Liver (tissue), 9 donors: ENCODE data around the gene CDC42EP1. TPM values are rescaled to one million over a fixed set of nuclear protein-coding genes. Genes with fewer than 3 reads are reported as not detected.

ENCODE experiments used
- DNase-seq: peaks from one replicate; pipeline ENCODE4 v3.0.0-alpha.2; 2017; ENCODE audit warnings: low spot score
- H3K27ac ChIP-seq, 2 donors: one replicate each; pipeline ENCODE4 v1.7.0; 2013; ENCODE audit warnings: inconsistent platforms in 2 of 2, low read length in 2 of 2, control low read depth in 1 of 2, low read depth in 1 of 2, mild to moderate bottlenecking in 1 of 2
- H3K27me3 ChIP-seq, 4 donors: one replicate each; pipeline versions ENCODE4 v1.6.1 to v1.7.0; 2013; ENCODE audit warnings: low read length in 3 of 4, inconsistent platforms in 1 of 4, mild to moderate bottlenecking in 1 of 4, moderate library complexity in 1 of 4; ENCODE audit not compliant: control insufficient read depth in 4 of 4, insufficient read depth in 4 of 4
- H3K36me3 ChIP-seq, 4 donors: one replicate each; pipeline versions ENCODE4 v1.6.1 to v1.7.0; 2013; ENCODE audit warnings: low read length in 3 of 4, mild to moderate bottlenecking in 3 of 4, low read depth in 1 of 4, moderate library complexity in 1 of 4; ENCODE audit not compliant: control insufficient read depth in 4 of 4, insufficient read depth in 3 of 4
- H3K4me1 ChIP-seq, 4 donors: one replicate each; pipeline versions ENCODE4 v1.6.1 to v1.7.0; 2013; ENCODE audit warnings: low read length in 3 of 4, mild to moderate bottlenecking in 3 of 4, moderate library complexity in 1 of 4; ENCODE audit not compliant: control insufficient read depth in 4 of 4, insufficient read depth in 4 of 4
- H3K4me3 ChIP-seq, 3 donors: one replicate each; pipeline versions ENCODE4 v1.6.1 to v1.7.0; 2013; ENCODE audit warnings: low read length in 3 of 3, control low read depth in 1 of 3, low read depth in 1 of 3, mild to moderate bottlenecking in 1 of 3
- H3K9ac ChIP-seq, 2 donors: one replicate each; pipeline ENCODE4 v1.7.0; 2013; ENCODE audit warnings: low read length in 2 of 2, mild to moderate bottlenecking in 2 of 2, moderate library complexity in 2 of 2, control low read depth in 1 of 2, low read depth in 1 of 2
- H3K9me3 ChIP-seq, 4 donors: one replicate each; pipeline versions ENCODE4 v1.6.1 to v1.7.0; 2013; ENCODE audit warnings: low read length in 3 of 4; ENCODE audit not compliant: control insufficient read depth in 4 of 4
- ATF3 ChIP-seq: IDR thresholded peaks from 2 replicates; pipeline ENCODE4 v1.6.1; 2016; ENCODE audit warnings: antibody characterized with exemption
- CTCF ChIP-seq: fragments of 150-350 bp; IDR thresholded peaks from 2 replicates; pipeline ENCODE4 v1.5.1; 2017; ENCODE audit warnings: improper control_type of control experiment, low read depth, low read length; ENCODE audit not compliant: missing input control
- EGR1 ChIP-seq, 2 donors: IDR thresholded peaks; 2 replicates each; pipeline ENCODE4 v1.6.1; 2016 to 2018; ENCODE audit warnings: antibody characterized with exemption in 2 of 2, low read depth in 2 of 2
- FOXA1 ChIP-seq: IDR thresholded peaks from 2 replicates; pipeline ENCODE4 v1.6.1; 2016; ENCODE audit warnings: antibody characterized with exemption
- GABPA ChIP-seq, 2 donors: IDR thresholded peaks in 1 of 2; conservative IDR thresholded peaks in 1 of 2; 2 replicates each; pipeline ENCODE4 v1.6.1; 2016; ENCODE audit warnings: antibody characterized with exemption in 2 of 2, mild to moderate bottlenecking in 1 of 2, moderate library complexity in 1 of 2
- HNF4A ChIP-seq, 2 donors: conservative IDR thresholded peaks; 2 replicates each; pipeline ENCODE4 v1.6.1; 2016; ENCODE audit warnings: antibody characterized with exemption in 2 of 2, mild to moderate bottlenecking in 2 of 2
- HNF4G ChIP-seq: IDR thresholded peaks from 2 replicates; pipeline ENCODE4 v1.6.1; 2016; ENCODE audit warnings: antibody characterized with exemption
- JUND ChIP-seq, 2 donors: IDR thresholded peaks; 2 replicates each; pipeline ENCODE4 v1.6.1; 2016; ENCODE audit warnings: antibody characterized with exemption in 2 of 2
- MAX ChIP-seq: IDR thresholded peaks from 2 replicates; pipeline ENCODE4 v1.6.1; 2016; ENCODE audit warnings: antibody characterized with exemption
- RAD21 ChIP-seq, 2 donors: IDR thresholded peaks; 2 replicates each; pipeline ENCODE4 v1.6.1; 2016; ENCODE audit warnings: antibody characterized with exemption in 2 of 2, mild to moderate bottlenecking in 2 of 2
- REST ChIP-seq: IDR thresholded peaks from 2 replicates; pipeline ENCODE4 v1.6.1; 2016; ENCODE audit warnings: antibody characterized with exemption, mild to moderate bottlenecking
- RXRA ChIP-seq, 2 donors: IDR thresholded peaks; 2 replicates each; pipeline ENCODE4 v1.6.1; 2017 to 2018; ENCODE audit warnings: antibody characterized with exemption in 2 of 2, mild to moderate bottlenecking in 1 of 2
- SP1 ChIP-seq: IDR thresholded peaks from 2 replicates; pipeline ENCODE4 v1.6.1; 2018; ENCODE audit warnings: antibody characterized with exemption, mild to moderate bottlenecking
- TAF1 ChIP-seq: conservative IDR thresholded peaks from 2 replicates; pipeline ENCODE4 v1.6.1; 2016; ENCODE audit warnings: antibody characterized with exemption, mild to moderate bottlenecking
- YY1 ChIP-seq: IDR thresholded peaks from 2 replicates; pipeline ENCODE4 v1.6.1; 2016; ENCODE audit warnings: antibody characterized with exemption, mild to moderate bottlenecking
- ZBTB33 ChIP-seq: IDR thresholded peaks from 2 replicates; pipeline ENCODE4 v1.6.1; 2016; ENCODE audit warnings: antibody characterized with exemption
- WGBS: extraction: QIAGEN DNeasy Blood & Tissue Kit; methylation state at CpG from one replicate; pipeline ENCODE4 v1.1.7; 2013; 5-methylcytosine and 5-hydroxymethylcytosine counted together
- polyA plus RNA-seq, 2 donors: library from polyadenylated mRNA; stranded (reverse) in 1 of 2; unstranded in 1 of 2; fragments of 200-250 nt in 1 of 2; fragments of >200 nt in 1 of 2; fragmentation: Nextera tagmentation in 1 of 2; extraction: Ambion mirVana in 1 of 2; gene quantifications; one replicate each; pipeline versions ENCODE4 v1.2.1 to v1.2.3, GENCODE V29; 2013 to 2015
- total RNA-seq, 2 donors: library from RNA; depleted of rRNA; stranded (reverse); fragments of >200 nt; gene quantifications; one replicate each; pipeline ENCODE4 v1.2.3, GENCODE V29; 2014
- donor health status: healthy.
- donor health status: healthy.
- donor health status: healthy.
- donor health status: healthy.
- donor health status: healthy.

Gene CDC42EP1, protein sequence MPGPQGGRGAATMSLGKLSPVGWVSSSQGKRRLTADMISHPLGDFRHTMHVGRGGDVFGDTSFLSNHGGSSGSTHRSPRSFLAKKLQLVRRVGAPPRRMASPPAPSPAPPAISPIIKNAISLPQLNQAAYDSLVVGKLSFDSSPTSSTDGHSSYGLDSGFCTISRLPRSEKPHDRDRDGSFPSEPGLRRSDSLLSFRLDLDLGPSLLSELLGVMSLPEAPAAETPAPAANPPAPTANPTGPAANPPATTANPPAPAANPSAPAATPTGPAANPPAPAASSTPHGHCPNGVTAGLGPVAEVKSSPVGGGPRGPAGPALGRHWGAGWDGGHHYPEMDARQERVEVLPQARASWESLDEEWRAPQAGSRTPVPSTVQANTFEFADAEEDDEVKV
- total RNA-seq = 10 to 100 TPM; 10.2 to 18.8 TPM
- polyA plus RNA-seq = 10 to 100 TPM; 43.6 to 66.6 TPM

DNA sequence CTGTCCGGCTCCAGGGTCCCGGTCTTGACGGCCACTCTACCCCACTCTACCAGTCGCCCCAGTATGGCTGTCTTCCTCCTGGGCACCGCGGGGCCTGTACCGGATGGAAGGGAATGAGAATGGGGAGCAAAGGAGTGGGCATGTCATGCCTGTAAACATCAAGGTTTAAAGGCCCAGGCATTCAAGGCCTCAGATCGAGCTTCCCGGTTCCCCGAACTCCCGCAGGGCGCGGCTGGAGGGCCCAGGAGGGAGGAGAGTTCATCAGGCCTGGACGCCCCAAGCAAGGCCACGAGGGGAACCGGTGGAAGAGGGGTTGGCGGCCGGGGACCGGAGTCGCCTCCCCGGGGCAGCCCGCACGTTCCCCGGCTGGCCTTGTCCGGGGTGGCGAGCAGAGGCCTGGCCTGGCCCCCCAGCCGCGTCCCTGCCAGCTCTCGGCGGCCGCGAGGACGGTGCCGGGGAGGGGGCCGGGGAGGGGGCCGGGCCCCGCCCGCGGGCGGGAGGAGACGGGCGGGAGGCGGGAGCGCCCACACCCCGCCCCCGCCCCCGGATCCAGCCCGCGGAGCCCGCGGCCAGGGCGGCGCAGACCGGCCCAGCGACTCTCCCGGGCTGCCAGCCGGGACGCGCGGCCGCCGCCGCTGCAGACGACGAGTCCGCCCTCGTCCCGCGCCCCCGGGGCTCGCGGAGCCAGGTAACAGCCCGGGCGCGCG is at the start of gene CDC42EP1:
Gene CDC42EP1, plus strand, starts transcription at position 580 of the 707 bp plus-strand sequence. CDS start 5,870 bp downstream, outside the sequence.
- Histone ChIP-seq H3K9ac (peak within 1 kb of the TSS; percentile 75 to 93), H3K9me3 (no peaks in the 10 kb centered on the region), H3K36me3 (no peaks in the 10 kb centered on the region), H3K4me3 (peak within 1 kb of the TSS; percentile 46 to 92 (median 87)), H3K27ac (peak within 1 kb of the TSS; percentile 94 to 100), H3K4me1 (peaks cover 32 to 62% (median 49%) of the 10 kb centered on the region in 4 donors), H3K27me3 (no peaks in the 10 kb centered on the region)
- TF ChIP-seq RXRA (IDR thresholded peaks at IDR 0.05) (peak; percentile 32), EGR1 (IDR thresholded peaks at IDR 0.05; ENCODE audit: low read depth in 2 of 2) (no peak), GABPA (IDR thresholded peaks at IDR 0.05 in 1 of 2, conservative IDR thresholded peaks at IDR 0.05 in 1 of 2) (no peak), YY1 (peak; percentile 56), HNF4A (conservative IDR thresholded peaks at IDR 0.05) (peak in 1 of 2 donors; percentile 6), SP1 (no peak)
- 4% methylated on average over 76 of the region's 76 CpGs for WGBS
- DNase-seq = no peak

- TF ChIP-seq ATF3 = no peak
- no peak for TF ChIP-seq CTCF
- TF ChIP-seq REST = no peak
- TF ChIP-seq RXRA (IDR thresholded peaks at IDR 0.05) = no peak
- no peak for TF ChIP-seq ZBTB33
- TF ChIP-seq TAF1 = no peak
- no peak for TF ChIP-seq MAX
- TF ChIP-seq HNF4A (conservative IDR thresholded peaks at IDR 0.05) = no peak
- TF ChIP-seq RAD21 (IDR thresholded peaks at IDR 0.05) = no peak
- no peak for TF ChIP-seq YY1
- TF ChIP-seq FOXA1 = no peak
- no peak for TF ChIP-seq HNF4G
- no peak for TF ChIP-seq GABPA (IDR thresholded peaks at IDR 0.05 in 1 of 2, conservative IDR thresholded peaks at IDR 0.05 in 1 of 2)
- no peak for TF ChIP-seq JUND (IDR thresholded peaks at IDR 0.05)
- DNase-seq = no peak
- Histone ChIP-seq H3K4me3 (no peak overlapping the region), H3K27ac (peak overlapping the region; percentile 7 to 19), H3K36me3 (peaks cover 0 to 7% (median 3%) of the 10 kb centered on the region in 4 donors), H3K9ac (no peak overlapping the region), H3K9me3 (no peaks in the 10 kb centered on the region), H3K4me1 (peaks cover 0 to 4% (median 1%) of the 10 kb centered on the region in 4 donors), H3K27me3 (no peaks in the 10 kb centered on the region)
- WGBS = 90% methylated on average over 6 of the region's 6 CpGs
These were observed 48.7 kb upstream of the CDC42EP1 start for GRCh38 chr22:37511395-37512104.
